Naive thymus-derived CD4-positive, alpha-beta T cell (primary cell): ENCODE data around the gene MIA. TPM values are rescaled to one million over a fixed set of nuclear protein-coding genes. Genes with fewer than 3 reads are reported as not detected.

ENCODE experiments used
- ATAC-seq: fragments of 150-1000 bp; cut with Tn5 transposase; 2 replicates; pipeline ENCODE4 v1.10.0; 2021; ENCODE audit warnings: mild to moderate bottlenecking, moderate library complexity
- CTCF ChIA-PET: fragments of 350-600 bp; sonication (Branson Sonifier 250); formaldehyde crosslinking; loops from one replicate; lab custom pipeline; 2021; ENCODE audit warnings: antibody characterized with exemption; lab: Charles Lee
- POLR2A ChIA-PET: fragments of 350-600 bp; sonication (Branson Sonifier 250); formaldehyde crosslinking; loops from one replicate; lab custom pipeline; 2021; ENCODE audit warnings: antibody characterized with exemption, inconsistent platforms; lab: Charles Lee
- DNase-seq, 9 donors: peaks; one replicate each; pipeline versions ENCODE4 v3.0.0 to v3.0.0-alpha.2; 2020 to 2022; ENCODE audit warnings: mixed read lengths in 1 of 9
- H3K27ac ChIP-seq: one replicate; pipeline ENCODE4 v1.7.0; 2013; ENCODE audit warnings: mild to moderate bottlenecking, low read depth, low read length, moderate library complexity
- H3K27me3 ChIP-seq, 2 donors: one replicate each; pipeline ENCODE4 v1.7.0; 2013; ENCODE audit warnings: low read length in 2 of 2, mild to moderate bottlenecking in 2 of 2, moderate library complexity in 2 of 2; ENCODE audit not compliant: control insufficient read depth in 2 of 2, insufficient read depth in 2 of 2
- H3K36me3 ChIP-seq, 3 experiments: 1 replicate in 2 of 3; 2 replicates in 1 of 3; pipeline ENCODE4 v1.7.0; 2013; ENCODE audit warnings: low read length in 3 of 3, mild to moderate bottlenecking in 3 of 3, moderate library complexity in 1 of 3; ENCODE audit not compliant: insufficient read depth in 3 of 3, control insufficient read depth in 2 of 3
- H3K4me1 ChIP-seq, 2 donors: one replicate each; pipeline ENCODE4 v1.7.0; 2013; ENCODE audit warnings: low read length in 2 of 2, mild to moderate bottlenecking in 2 of 2, moderate library complexity in 1 of 2; ENCODE audit not compliant: control insufficient read depth in 2 of 2, insufficient read depth in 2 of 2
- H3K4me3 ChIP-seq: 2 replicates; pipeline ENCODE4 v1.7.0; 2013; ENCODE audit warnings: mild to moderate bottlenecking, low read length
- H3K9me3 ChIP-seq, 3 experiments: 1 replicate in 2 of 3; 2 replicates in 1 of 3; pipeline ENCODE4 v1.7.0; 2013; ENCODE audit warnings: low read length in 3 of 3; ENCODE audit not compliant: control insufficient read depth in 2 of 3
- H3K27ac Mint-ChIP-seq, 9 donors: one replicate each; pipeline ENCODE4 v1.8.0; 2020 to 2022; ENCODE audit warnings: mixed read lengths in 9 of 9, mild to moderate bottlenecking in 8 of 9, moderate library complexity in 5 of 9, inconsistent platforms in 2 of 9
- H3K27me3 Mint-ChIP-seq, 5 donors: one replicate each; pipeline ENCODE4 v1.8.0; 2021 to 2022; ENCODE audit warnings: mixed read lengths in 5 of 5, mild to moderate bottlenecking in 1 of 5
- H3K36me3 Mint-ChIP-seq, 5 donors: one replicate each; pipeline ENCODE4 v1.8.0; 2020 to 2022; ENCODE audit warnings: mixed read lengths in 5 of 5, mild to moderate bottlenecking in 3 of 5, inconsistent platforms in 1 of 5
- H3K4me1 Mint-ChIP-seq, 7 donors: one replicate each; pipeline ENCODE4 v1.8.0; 2020 to 2022; ENCODE audit warnings: mixed read lengths in 7 of 7, mild to moderate bottlenecking in 3 of 7, inconsistent platforms in 1 of 7
- H3K4me3 Mint-ChIP-seq, 10 donors: one replicate each; pipeline ENCODE4 v1.8.0; 2020 to 2022; ENCODE audit warnings: mild to moderate bottlenecking in 10 of 10, mixed read lengths in 10 of 10, moderate library complexity in 6 of 10, inconsistent platforms in 2 of 10
- H3K9me3 Mint-ChIP-seq, 11 donors: one replicate each; pipeline ENCODE4 v1.8.0; 2020 to 2022; ENCODE audit warnings: mixed read lengths in 11 of 11, mild to moderate bottlenecking in 4 of 11, inconsistent platforms in 1 of 11, moderate library complexity in 1 of 11
- intact Hi-C, 2 donors: fragments of 100-400 bp; cut with micrococcal nuclease; formaldehyde crosslinking; loops; one replicate each; pipeline ENCODE4 v1.15.1; 2023
- polyA plus RNA-seq, 2 donors: library from polyadenylated mRNA; unstranded; fragments of 300-500 nt; fragmentation: Illumina TruSeq; gene quantifications; one replicate each; pipeline ENCODE4 v1.2.3, GENCODE V29; 2021
- total RNA-seq, 6 experiments: library from RNA in 5 of 6; stranded (reverse) in 5 of 6; gene quantifications; 1 replicate in 5 of 6; 2 replicates in 1 of 6; pipeline ENCODE4 v1.2.3 and lab custom pipeline; 2021 to 2026

Gene MIA
- total and polyA plus RNA-seq, 7 experiments from 2014 or later: 4.9 to 7.2 TPM; not detected in 5

GRCh38 chr19:40736661-40737060 is 38.7 kb upstream of the MIA start:
- Histone ChIP-seq H3K4me1 (no peaks in the 10 kb centered on the region), H3K4me3 (no peak overlapping the region), H3K27me3 (no peaks in the 10 kb centered on the region), H3K27ac (no peak overlapping the region), H3K9me3 (no peaks in the 10 kb centered on the region), H3K36me3 (peaks cover 0 to 67% (median 0%) of the 10 kb centered on the region in 3 experiments)
- no peak for DNase-seq
- ATAC-seq: no peak
- intact Hi-C loops: no loop called here
- no peaks in the 10 kb centered on the region for H3K27me3 Mint-ChIP-seq
- H3K36me3 Mint-ChIP-seq: peaks cover 0 to 44% (median 22%) of the 10 kb centered on the region in 5 donors
- H3K9me3 Mint-ChIP-seq: no peaks in the 10 kb centered on the region
- H3K4me1 Mint-ChIP-seq: peaks cover 0 to 4% (median 0%) of the 10 kb centered on the region in 7 donors
- ChIA-PET CTCF (no interaction called here), POLR2A (no interaction called here)
- no peak overlapping the region for H3K4me3 Mint-ChIP-seq
- H3K27ac Mint-ChIP-seq: no peak overlapping the region

GRCh38 chr19:40737102-40737644 is 38.1 kb upstream of the MIA start:
- Histone ChIP-seq H3K27me3 (no peaks in the 10 kb centered on the region), H3K27ac (no peak overlapping the region), H3K36me3 (peaks cover 0 to 67% (median 0%) of the 10 kb centered on the region in 3 experiments), H3K9me3 (no peaks in the 10 kb centered on the region), H3K4me3 (no peak overlapping the region), H3K4me1 (no peaks in the 10 kb centered on the region)
- ChIA-PET POLR2A (no interaction called here), CTCF (no interaction called here)
- Mint-ChIP-seq H3K9me3 (no peaks in the 10 kb centered on the region), H3K27me3 (no peaks in the 10 kb centered on the region), H3K4me1 (peaks cover 0 to 4% (median 0%) of the 10 kb centered on the region in 7 donors), H3K4me3 (no peak overlapping the region), H3K27ac (no peak overlapping the region), H3K36me3 (peaks cover 0 to 43% (median 22%) of the 10 kb centered on the region in 5 donors)
- intact Hi-C loops: no loop called here
- ATAC-seq (no peak), DNase-seq (no peak)

GRCh38 chr19:40739030-40739839 is 36.1 kb upstream of the MIA start:
- H3K36me3 Mint-ChIP-seq: peaks cover 0 to 26% (median 13%) of the 10 kb centered on the region in 5 donors
- H3K4me3 Mint-ChIP-seq: no peak overlapping the region
- Histone ChIP-seq H3K4me3 (no peak overlapping the region), H3K36me3 (peaks cover 0 to 48% (median 0%) of the 10 kb centered on the region in 3 experiments), H3K27me3 (no peaks in the 10 kb centered on the region), H3K4me1 (no peaks in the 10 kb centered on the region), H3K9me3 (no peaks in the 10 kb centered on the region), H3K27ac (no peak overlapping the region)
- H3K9me3 Mint-ChIP-seq: no peaks in the 10 kb centered on the region
- intact Hi-C loops: no loop called here
- POLR2A ChIA-PET: no interaction called here
- DNase-seq (no peak), ATAC-seq (no peak)
- no peak overlapping the region for H3K27ac Mint-ChIP-seq
- H3K27me3 Mint-ChIP-seq: no peaks in the 10 kb centered on the region
- CTCF ChIA-PET: no interaction called here
- peaks cover 0 to 4% (median 0%) of the 10 kb centered on the region in 7 donors for H3K4me1 Mint-ChIP-seq

GRCh38 chr19:40739871-40740703 is 35.2 kb upstream of the MIA start:
- H3K27ac Mint-ChIP-seq: peak overlapping the region in 2 of 9 donors; percentile 14 to 68
- intact Hi-C loops: no loop called here
- H3K4me1 Mint-ChIP-seq: peaks cover 0 to 4% (median 0%) of the 10 kb centered on the region in 7 donors
- H3K27me3 Mint-ChIP-seq: no peaks in the 10 kb centered on the region
- CTCF ChIA-PET: no interaction called here
- DNase-seq (no peak), ATAC-seq (no peak)
- no peaks in the 10 kb centered on the region for H3K9me3 Mint-ChIP-seq
- no peaks in the 10 kb centered on the region for H3K27me3 ChIP-seq
- no peak overlapping the region for H3K4me3 Mint-ChIP-seq
- no peak overlapping the region for H3K4me3 ChIP-seq
- POLR2A ChIA-PET: no interaction called here
- H3K4me1 ChIP-seq: no peaks in the 10 kb centered on the region
- peaks cover 0 to 40% (median 0%) of the 10 kb centered on the region in 3 experiments for H3K36me3 ChIP-seq
- H3K9me3 ChIP-seq: no peaks in the 10 kb centered on the region
- H3K27ac ChIP-seq: no peak overlapping the region
- H3K36me3 Mint-ChIP-seq: peaks cover 0 to 20% (median 10%) of the 10 kb centered on the region in 5 donors

GRCh38 chr19:40740747-40741146 is 34.6 kb upstream of the MIA start:
- ChIA-PET CTCF (no interaction called here), POLR2A (no interaction called here)
- H3K4me1 Mint-ChIP-seq: peaks cover 0 to 3% (median 0%) of the 10 kb centered on the region in 7 donors
- Histone ChIP-seq H3K4me1 (no peaks in the 10 kb centered on the region), H3K9me3 (no peaks in the 10 kb centered on the region), H3K4me3 (no peak overlapping the region), H3K27me3 (no peaks in the 10 kb centered on the region), H3K27ac (no peak overlapping the region), H3K36me3 (peaks cover 0 to 33% (median 0%) of the 10 kb centered on the region in 3 experiments)
- peak overlapping the region in 1 of 9 donors; percentile 68 for H3K27ac Mint-ChIP-seq
- H3K27me3 Mint-ChIP-seq: no peaks in the 10 kb centered on the region
- no peak overlapping the region for H3K4me3 Mint-ChIP-seq
- peaks cover 0 to 14% (median 4%) of the 10 kb centered on the region in 5 donors for H3K36me3 Mint-ChIP-seq
- ATAC-seq: no peak
- H3K9me3 Mint-ChIP-seq: no peaks in the 10 kb centered on the region
- intact Hi-C loops: no loop called here
- DNase-seq: no peak

- Mint-ChIP-seq H3K4me3 (no peak overlapping the region), H3K27me3 (no peaks in the 10 kb centered on the region), H3K9me3 (no peaks in the 10 kb centered on the region), H3K4me1 (peaks cover 0 to 3% (median 0%) of the 10 kb centered on the region in 7 donors), H3K36me3 (peaks cover 0 to 12% (median 3%) of the 10 kb centered on the region in 5 donors), H3K27ac (peak overlapping the region in 1 of 9 donors; percentile 46)
- intact Hi-C loops: no loop called here
- ChIA-PET CTCF (interaction anchor here (0.5 to 0.9 kb wide), 2 partner anchors 9 to 107 kb away, joined by 3 read pairs; no protein-coding TSS in a partner anchor), POLR2A (interaction anchor here (0.7 kb wide), 1 partner anchor 9 kb away, joined by 3 read pairs; the partner anchor contains the start of gene ACTMAP)
- DNase-seq (no peak), ATAC-seq (no peak)
- Histone ChIP-seq H3K9me3 (no peaks in the 10 kb centered on the region), H3K27ac (no peak overlapping the region), H3K36me3 (peaks cover 0 to 31% (median 0%) of the 10 kb centered on the region in 3 experiments), H3K27me3 (no peaks in the 10 kb centered on the region), H3K4me1 (no peaks in the 10 kb centered on the region), H3K4me3 (no peak overlapping the region)
These were observed 33.6 kb upstream of the MIA start for GRCh38 chr19:40741527-40742390.
